ENCODE data around the gene HMCES. TPM values are rescaled to one million over a fixed set of nuclear protein-coding genes. Genes with fewer than 3 reads are reported as not detected.
A peak's percentile ranks its signal among the peaks of the same experiment; 100 is the strongest.

The HMCES gene
- total and polyA plus RNA-seq, 11 donors, result 30.0 to 46.6 (median 37.7) TPM

GRCh38 chr3:129352650-129353588, 74.2 kb downstream of the HMCES start:
- no peaks in the 10 kb centered on the region for H3K36me3 ChIP-seq
- intact Hi-C loops (cut with DNase I), result no loop called here
- no peak overlapping the region for H3K4me3 ChIP-seq
- peak in 4 of 5 donors; percentile 49 to 53 (median 51) for DNase-seq
- no peaks in the 10 kb centered on the region for H3K27me3 ChIP-seq
- TF ChIP-seq POLR2A (IDR thresholded peaks at IDR 0.05), result no peak
- TF ChIP-seq CTCF (IDR thresholded peaks at IDR 0.05), result peak in 2 of 12 donors; percentile 11 to 18
- WGBS, 4 donors, result 67 to 75% (median 72%) methylated on average over 13 to 14 of the region's 14 CpGs
- H3K4me1 ChIP-seq, result peaks cover 0 to 23% (median 14%) of the 10 kb centered on the region in 12 donors
- peak overlapping the region; percentile 24 to 78 (median 58) for H3K27ac ChIP-seq
- ATAC-seq, result peak; percentile 17 to 65 (median 36)
- H3K9me3 ChIP-seq, result no peaks in the 10 kb centered on the region

GRCh38 chr3:129353589-129353941, 74.9 kb downstream of the HMCES start:
- 71 to 97% (median 81%) methylated on average over 4 to 5 of the region's 5 CpGs for WGBS, 4 donors
- H3K36me3 ChIP-seq, result no peaks in the 10 kb centered on the region
- no peak overlapping the region for H3K4me3 ChIP-seq
- peak overlapping the region; percentile 24 to 78 (median 58) for H3K27ac ChIP-seq
- ATAC-seq, result no peak
- peaks cover 0 to 23% (median 14%) of the 10 kb centered on the region in 12 donors for H3K4me1 ChIP-seq
- H3K27me3 ChIP-seq, result no peaks in the 10 kb centered on the region
- no peaks in the 10 kb centered on the region for H3K9me3 ChIP-seq
- DNase-seq, result peak in 1 of 5 donors; percentile 4
- intact Hi-C loops (cut with DNase I), result no loop called here
- TF ChIP-seq POLR2A (IDR thresholded peaks at IDR 0.05) (no peak), CTCF (IDR thresholded peaks at IDR 0.05) (peak in 1 of 12 donors; percentile 3)

Small RNAs within 50 kb of the gene (microRNA-seq; reads per million reads assigned to microRNA genes)
- gene MIR6826, result 0 to 0.45 (median 0) reads per million in 4 donors

Other genes starting within 250 kb of the HMCES start
- not detected for gene GP9, start 218.1 kb upstream of the HMCES start, total RNA-seq
- not detected for gene GP9, start 218.1 kb upstream of the HMCES start, polyA plus RNA-seq
- 10 to 100 TPM in 1 of 9 donors, 1 to 10 TPM in 8; 1.3 to 10.3 (median 3.3) TPM for gene RAB43, start 157.1 kb upstream of the HMCES start, total RNA-seq
- gene RAB43, start 157.1 kb upstream of the HMCES start, polyA plus RNA-seq, result 1 to 10 TPM; 2.4 to 4.9 TPM
- gene ISY1, start 117.8 kb upstream of the HMCES start, total RNA-seq, result 10 to 100 TPM; 14.9 to 31.2 (median 24.5) TPM
- gene ISY1, start 117.8 kb upstream of the HMCES start, polyA plus RNA-seq, result 10 to 100 TPM; 16.2 to 27.0 TPM
- 100 to 1,000 TPM; 388 to 743 (median 512) TPM for gene CNBP, start 95.0 kb upstream of the HMCES start, total RNA-seq
- gene CNBP, start 95.0 kb upstream of the HMCES start, polyA plus RNA-seq, result 100 to 1,000 TPM; 376 to 501 TPM
- gene COPG1, start 29.3 kb upstream of the HMCES start, total RNA-seq, result 100 to 1,000 TPM in 4 of 9 donors, 10 to 100 TPM in 5; 78.6 to 121 (median 93.9) TPM
- gene COPG1, start 29.3 kb upstream of the HMCES start, polyA plus RNA-seq, result 100 to 1,000 TPM in 1 of 2 donors, 10 to 100 TPM in 1; 82.3 to 115 TPM
- under 1 TPM in 4 of 9 donors, not detected in 5; 0.09 to 0.20 (median 0.14) TPM for gene EFCAB12, start 149.8 kb downstream of the HMCES start, total RNA-seq
- under 1 TPM; 0.07 to 0.11 TPM for gene EFCAB12, start 149.8 kb downstream of the HMCES start, polyA plus RNA-seq
- 10 to 100 TPM; 13.0 to 26.7 (median 20.6) TPM for gene MBD4, start 161.1 kb downstream of the HMCES start, total RNA-seq
- 10 to 100 TPM; 10.8 to 42.3 TPM for gene MBD4, start 161.1 kb downstream of the HMCES start, polyA plus RNA-seq
- gene IFT122, start 161.4 kb downstream of the HMCES start, total RNA-seq, result 10 to 100 TPM; 13.1 to 34.2 (median 16.6) TPM
- 10 to 100 TPM in 1 of 2 donors, 1 to 10 TPM in 1; 7.2 to 25.2 TPM for gene IFT122, start 161.4 kb downstream of the HMCES start, polyA plus RNA-seq
- gene RHO, start 249.8 kb downstream of the HMCES start, total RNA-seq, result not detected
- under 1 TPM in 1 of 2 donors, not detected in 1; 0.08 TPM for gene RHO, start 249.8 kb downstream of the HMCES start, polyA plus RNA-seq